Body of pancreas (tissue), 4 donors: ENCODE data around the gene RND1. TPM values are rescaled to one million over a fixed set of nuclear protein-coding genes. Genes with fewer than 3 reads are reported as not detected.

ENCODE experiments used
- ATAC-seq: fragments of 150-250 bp; one replicate; pipeline ENCODE4 v1.9.1; 2016
- DNase-seq, 4 donors: peaks; one replicate each; pipeline ENCODE4 v3.0.0-alpha.2; 2019
- H3K27ac ChIP-seq, 4 donors: fragments of 200-600 bp; sonication (generic); 1 replicate in 3 of 4; 2 replicates in 1 of 4; pipeline versions ENCODE4 v1.5.1 to v1.6.1; 2016 to 2019; ENCODE audit warnings: mild to moderate bottlenecking in 1 of 4, mixed read lengths in 1 of 4, moderate library complexity in 1 of 4
- H3K27me3 ChIP-seq, 2 donors: fragments of 200-600 bp; sonication (generic); one replicate each; pipeline ENCODE4 v1.6.0; 2016; ENCODE audit warnings: mild to moderate bottlenecking in 1 of 2
- H3K36me3 ChIP-seq, 2 donors: fragments of 200-600 bp; sonication (generic); replicated peaks in 1 of 2; 2 replicates each; pipeline ENCODE4 v1.5.1; 2016; ENCODE audit warnings: low read depth in 2 of 2; ENCODE audit not compliant: insufficient read depth in 1 of 2
- H3K4me1 ChIP-seq: fragments of 200-600 bp; sonication (generic); one replicate; pipeline ENCODE4 v1.6.0; 2016
- H3K4me3 ChIP-seq, 2 donors: fragments of 200-600 bp; sonication (generic); 1 replicate in 1 of 2; 2 replicates in 1 of 2; pipeline ENCODE4 v1.5.1; 2016 to 2019
- H3K9me3 ChIP-seq, 3 donors: fragments of 200-600 bp; sonication (generic); 1 replicate in 2 of 3; 2 replicates in 1 of 3; pipeline ENCODE4 v1.5.1; 2016
- CTCF ChIP-seq, 7 experiments: fragments of 450-650 bp in 4 of 7; fragments of 200-600 bp in 3 of 7; sonication (generic) in 3 of 7; IDR thresholded peaks; one replicate each; pipeline ENCODE4 v1.5.1; 2016 to 2019; ENCODE audit warnings: antibody characterized with exemption in 7 of 7
- POLR2A ChIP-seq, 3 donors: fragments of 450-650 bp; IDR thresholded peaks; one replicate each; pipeline ENCODE4 v1.6.1; 2016; ENCODE audit warnings: antibody characterized with exemption in 3 of 3, mild to moderate bottlenecking in 2 of 3
- WGBS, 2 donors: methylation state at CpG; one replicate each; pipeline ENCODE4 v1.1.5; 2017; 5-methylcytosine and 5-hydroxymethylcytosine counted together
- intact Hi-C: fragments of 100-400 bp; cut with DNase I; formaldehyde crosslinking; loops from one replicate; pipeline ENCODE4 v1.15.1; 2023
- total RNA-seq, 2 donors: library from RNA; depleted of rRNA; stranded (reverse); fragments of >200 nt; gene quantifications; one replicate each; pipeline ENCODE4 v1.1.0, GENCODE V29; 2016

RND1 gene
- total RNA-seq, 2 donors from 2014 or later, result 1.6 TPM; not detected in 1

DNA sequence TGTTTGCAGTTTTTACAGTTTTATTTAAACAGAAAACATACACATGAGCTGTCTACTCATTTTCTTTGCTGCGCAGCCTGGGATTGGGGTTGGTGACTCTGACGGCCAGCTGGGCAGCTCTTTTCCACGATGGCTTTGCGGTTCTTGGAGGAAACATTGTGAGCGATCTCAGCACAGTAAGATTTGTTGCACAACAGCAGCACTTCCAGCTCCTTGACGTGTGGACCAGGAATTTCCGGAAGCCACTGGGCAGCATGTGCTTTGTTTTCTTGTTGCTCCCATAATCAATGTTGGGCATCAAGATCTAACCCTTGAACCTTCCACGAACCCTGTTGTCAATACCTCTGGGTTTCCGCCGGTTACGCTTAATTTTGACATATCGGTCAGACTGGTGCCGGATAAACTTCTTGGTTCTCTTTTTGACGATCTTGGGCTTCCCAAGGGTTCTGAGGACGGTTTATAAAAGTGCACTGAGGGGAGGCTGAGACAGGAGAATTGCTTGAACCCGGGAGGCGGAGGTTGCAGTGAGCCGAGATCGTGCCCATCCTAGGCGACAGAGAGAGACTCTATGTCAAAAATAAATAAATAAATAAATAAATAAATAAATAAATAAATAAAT, 37.8 kb upstream of the RND1 start:
- H3K4me1 ChIP-seq, result peaks cover 39% of the 10 kb centered on the region
- H3K36me3 ChIP-seq, result no peaks in the 10 kb centered on the region
- no peak overlapping the region for H3K4me3 ChIP-seq
- H3K27ac ChIP-seq, result peak overlapping the region in 2 of 4 donors; percentile 49 to 61
- no peaks in the 10 kb centered on the region for H3K9me3 ChIP-seq
- no peaks in the 10 kb centered on the region for H3K27me3 ChIP-seq
- intact Hi-C loops, result no loop called here
- DNase-seq, result peak in 3 of 4 donors; percentile 44 to 60 (median 52)
- peak; percentile 33 for ATAC-seq
- TF ChIP-seq CTCF (IDR thresholded peaks at IDR 0.05), result no peak
- TF ChIP-seq POLR2A (IDR thresholded peaks at IDR 0.05), result no peak
- 18 to 39% methylated on average over 20 of the region's 20 CpGs for WGBS, 2 donors

DNA sequence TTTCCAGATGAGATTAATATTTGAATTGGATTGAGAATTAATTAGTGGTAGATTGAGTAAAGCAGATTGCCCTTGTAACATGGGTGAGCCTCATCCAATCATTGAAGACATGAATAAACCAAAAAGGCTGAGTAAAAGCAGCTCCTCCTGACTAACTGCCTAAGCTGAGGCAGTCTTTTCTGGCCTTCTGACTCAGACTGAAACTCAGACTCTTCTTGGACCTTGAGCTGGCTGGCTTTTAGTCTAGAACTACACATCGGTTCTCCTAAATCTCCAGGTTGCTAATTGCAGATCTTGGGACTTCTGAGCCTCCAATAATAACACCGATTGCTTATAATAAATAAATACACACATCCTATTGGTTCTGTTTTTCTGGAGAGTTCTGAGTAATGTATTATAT, 35.6 kb upstream of the RND1 start:
- Histone ChIP-seq H3K9me3 (no peaks in the 10 kb centered on the region), H3K27ac (no peak overlapping the region), H3K36me3 (no peaks in the 10 kb centered on the region), H3K27me3 (no peaks in the 10 kb centered on the region), H3K4me1 (peaks cover 20% of the 10 kb centered on the region), H3K4me3 (no peak overlapping the region)
- no peak for TF ChIP-seq CTCF (IDR thresholded peaks at IDR 0.05)
- no peak for TF ChIP-seq POLR2A (IDR thresholded peaks at IDR 0.05)
- intact Hi-C loops, result no loop called here
- WGBS, 2 donors, result 54 to 73% methylated on average over 2 of the region's 2 CpGs
- ATAC-seq (no peak), DNase-seq (no peak)

- Histone ChIP-seq H3K4me1 (peaks cover 7% of the 10 kb centered on the region), H3K27me3 (no peaks in the 10 kb centered on the region), H3K9me3 (no peaks in the 10 kb centered on the region), H3K4me3 (no peak overlapping the region), H3K36me3 (no peaks in the 10 kb centered on the region), H3K27ac (no peak overlapping the region)
- 68 to 73% methylated on average over 2 of the region's 2 CpGs for WGBS, 2 donors
- intact Hi-C loops, result no loop called here
- DNase-seq (no peak), ATAC-seq (no peak)
- no peak for TF ChIP-seq POLR2A (IDR thresholded peaks at IDR 0.05)
- no peak for TF ChIP-seq CTCF (IDR thresholded peaks at IDR 0.05)
Measured at GRCh38 chr12:48899651-48900050, 34.0 kb upstream of the RND1 start.

DNA sequence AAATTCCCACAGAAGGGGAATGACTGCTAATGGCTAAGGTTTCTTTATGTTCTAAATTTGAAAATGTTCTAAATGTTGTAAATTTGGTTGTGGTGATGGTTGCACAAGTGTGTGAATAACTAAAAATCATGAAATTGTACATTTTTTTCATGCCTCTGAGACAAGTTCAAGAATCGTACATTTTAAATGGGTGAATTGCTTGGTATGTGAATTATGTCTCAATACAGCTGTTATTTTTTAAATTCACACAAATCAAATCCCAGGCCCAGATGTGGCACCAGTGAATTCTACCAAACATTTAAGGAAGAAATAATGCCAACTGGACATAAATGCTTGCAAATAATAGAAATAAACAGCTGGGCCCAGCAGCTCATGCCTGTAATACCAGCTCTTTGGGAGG, 28.6 kb upstream of the RND1 start:
- H3K9me3 ChIP-seq, result no peaks in the 10 kb centered on the region
- ATAC-seq, result no peak
- no peak for TF ChIP-seq CTCF (IDR thresholded peaks at IDR 0.05)
- no peak for TF ChIP-seq POLR2A (IDR thresholded peaks at IDR 0.05)
- intact Hi-C loops, result loop anchor here (5.0 kb wide), 1 partner anchor 37 kb away; no protein-coding TSS in a partner anchor
- no peak for DNase-seq
- no peak overlapping the region for H3K27ac ChIP-seq
- no peaks in the 10 kb centered on the region for H3K36me3 ChIP-seq
- H3K4me3 ChIP-seq, result no peak overlapping the region
- WGBS, 2 donors, result 64 to 66% methylated on average over 1 of the region's 1 CpG
- H3K4me1 ChIP-seq, result peaks cover 8% of the 10 kb centered on the region
- H3K27me3 ChIP-seq, result no peaks in the 10 kb centered on the region
